Lung (tissue), 12 donors: ENCODE results near the gene SPATS2. TPM values are rescaled to one million over a fixed set of nuclear protein-coding genes. Genes with fewer than 3 reads are reported as not detected.
"Not testable (repeated sequence)": the region's sequence is repeated elsewhere in the genome, so short reads cannot be mapped to it uniquely, and the experiment has no call there.

Experiments used
- ATAC-seq: fragments of 200-7000 bp; cut with Tn5 transposase; one replicate; pipeline ENCODE4 v1.9.1; 2020; ENCODE audit warnings: moderate number of reproducible peaks; ENCODE audit not compliant: insufficient read depth, low FRiP score
- DNase-seq, 3 donors: peaks; one replicate each; pipeline ENCODE4 v3.0.0-alpha.2; 2013 to 2017
- H3K27ac ChIP-seq, 2 donors: one replicate each; pipeline ENCODE4 v1.5.1; 2013; ENCODE audit warnings: mild to moderate bottlenecking in 2 of 2, moderate library complexity in 2 of 2, control low read depth in 1 of 2, inconsistent platforms in 1 of 2, low read depth in 1 of 2, low read length in 1 of 2
- H3K27me3 ChIP-seq, 3 donors: one replicate each; pipeline ENCODE4 v1.5.1; 2013; ENCODE audit warnings: low read length in 2 of 3; ENCODE audit not compliant: control insufficient read depth in 3 of 3, insufficient read depth in 3 of 3
- H3K36me3 ChIP-seq, 4 donors: one replicate each; pipeline ENCODE4 v1.5.1; 2013; ENCODE audit warnings: low read length in 4 of 4, mild to moderate bottlenecking in 1 of 4, moderate library complexity in 1 of 4; ENCODE audit not compliant: control insufficient read depth in 4 of 4, insufficient read depth in 4 of 4
- H3K4me1 ChIP-seq, 5 donors: one replicate each; pipeline ENCODE4 v1.5.1; 2013; ENCODE audit warnings: low read length in 5 of 5, mild to moderate bottlenecking in 2 of 5, moderate library complexity in 1 of 5; ENCODE audit not compliant: control insufficient read depth in 5 of 5, insufficient read depth in 5 of 5
- H3K4me3 ChIP-seq: one replicate; pipeline ENCODE4 v1.5.1; 2013; ENCODE audit warnings: mild to moderate bottlenecking, control low read depth, moderate library complexity
- H3K9ac ChIP-seq, 2 donors: one replicate each; pipeline ENCODE4 v1.5.1; 2013; ENCODE audit warnings: low read length in 2 of 2, control low read depth in 1 of 2; ENCODE audit not compliant: insufficient read depth in 1 of 2
- H3K9me3 ChIP-seq, 4 donors: one replicate each; pipeline ENCODE4 v1.5.1; 2013; ENCODE audit warnings: low read length in 3 of 4, mild to moderate bottlenecking in 1 of 4, moderate library complexity in 1 of 4; ENCODE audit not compliant: control insufficient read depth in 4 of 4, insufficient read depth in 3 of 4
- CTCF ChIP-seq: IDR thresholded peaks from 2 replicates; pipeline ENCODE4 v1.5.1; 2012; ENCODE audit warnings: mild to moderate bottlenecking; ENCODE audit errors: control extremely low read depth, extremely low read depth
- WGBS, 2 donors: extraction: QIAGEN DNeasy Blood & Tissue Kit; methylation state at CpG; one replicate each; pipeline ENCODE4 v1.1.7; 2013; 5-methylcytosine and 5-hydroxymethylcytosine counted together
- polyA plus RNA-seq, 2 donors: library from polyadenylated mRNA; stranded (reverse); fragments of 200-250 nt; gene quantifications; one replicate each; pipeline ENCODE4 v1.2.1, GENCODE V29; 2013
- total RNA-seq, 2 donors: library from RNA; depleted of rRNA in 1 of 2; stranded (reverse); fragments of >200 nt in 1 of 2; gene quantifications; one replicate each; pipeline ENCODE4 v1.2.1, GENCODE V29; 2014 to 2021
- donor health status: control.
- donor health status: control.
- donor health status: Bipolar disorder and iron deficiency.
- donor health status: healthy.
- donor health status: DM: yes; HTN: yes; CAD: no.

SPATS2 gene
- total and polyA plus RNA-seq, 4 donors, result 6.6 to 48.8 (median 10.0) TPM

- Histone ChIP-seq H3K27me3 (peaks cover 7 to 47% (median 44%) of the 10 kb centered on the region in 3 donors), H3K4me3 (no peak overlapping the region), H3K9me3 (peaks cover 0 to 3% (median 0%) of the 10 kb centered on the region in 4 donors), H3K9ac (no peak overlapping the region), H3K36me3 (peaks cover 0 to 7% (median 0%) of the 10 kb centered on the region in 4 donors), H3K4me1 (peaks cover 0 to 13% (median 5%) of the 10 kb centered on the region in 5 donors), H3K27ac (no peak overlapping the region)
- TF ChIP-seq CTCF, result no peak
- WGBS, 2 donors, result 10 to 19% methylated on average over 38 to 40 of the region's 40 CpGs
- ATAC-seq (no peak), DNase-seq (peak in 1 of 3 donors; percentile 37)
Measured at GRCh38 chr12:49332891-49333371, 34.3 kb upstream of the SPATS2 start.

GRCh38 chr12:49333778-49334177, 33.5 kb upstream of the SPATS2 start:
- H3K27ac ChIP-seq, ATAC-seq, H3K4me3 ChIP-seq, H3K36me3 ChIP-seq, H3K9me3 ChIP-seq, DNase-seq, H3K9ac ChIP-seq: not testable (repeated sequence)
- WGBS, 2 donors, result 38 to 45% methylated on average over 21 of the region's 21 CpGs
- Histone ChIP-seq H3K4me1 (peaks cover 0 to 14% (median 5%) of the 10 kb centered on the region in 5 donors), H3K27me3 (peaks cover 7 to 55% (median 50%) of the 10 kb centered on the region in 3 donors)

- H3K27ac ChIP-seq, result no peak overlapping the region
- H3K27me3 ChIP-seq, result peaks cover 7 to 60% (median 50%) of the 10 kb centered on the region in 3 donors
- H3K9ac ChIP-seq, result no peak overlapping the region
- 23 to 38% methylated on average over 19 of the region's 19 CpGs for WGBS, 2 donors
- no peak for ATAC-seq
- no peak for DNase-seq
- peaks cover 0 to 3% (median 0%) of the 10 kb centered on the region in 4 donors for H3K9me3 ChIP-seq
- peaks cover 0 to 14% (median 5%) of the 10 kb centered on the region in 5 donors for H3K4me1 ChIP-seq
- no peak overlapping the region for H3K4me3 ChIP-seq
- no peak for TF ChIP-seq CTCF
- H3K36me3 ChIP-seq, result peaks cover 0 to 7% (median 0%) of the 10 kb centered on the region in 4 donors
Measured at GRCh38 chr12:49334226-49334625, 33.0 kb upstream of the SPATS2 start.

GRCh38 chr12:49334681-49335080, 32.6 kb upstream of the SPATS2 start:
- H3K9me3 ChIP-seq, result peaks cover 0 to 3% (median 0%) of the 10 kb centered on the region in 4 donors
- DNase-seq (no peak), ATAC-seq (no peak)
- no peak overlapping the region for H3K4me3 ChIP-seq
- H3K4me1 ChIP-seq, result peaks cover 0 to 14% (median 5%) of the 10 kb centered on the region in 5 donors
- peaks cover 7 to 62% (median 50%) of the 10 kb centered on the region in 3 donors for H3K27me3 ChIP-seq
- no peak overlapping the region for H3K27ac ChIP-seq
- TF ChIP-seq CTCF, result no peak
- H3K36me3 ChIP-seq, result peaks cover 0 to 7% (median 0%) of the 10 kb centered on the region in 4 donors
- H3K9ac ChIP-seq, result no peak overlapping the region
- WGBS, 2 donors, result 47 to 56% methylated on average over 12 of the region's 12 CpGs
